ENCODE data around the gene MYO1D.

DNA sequence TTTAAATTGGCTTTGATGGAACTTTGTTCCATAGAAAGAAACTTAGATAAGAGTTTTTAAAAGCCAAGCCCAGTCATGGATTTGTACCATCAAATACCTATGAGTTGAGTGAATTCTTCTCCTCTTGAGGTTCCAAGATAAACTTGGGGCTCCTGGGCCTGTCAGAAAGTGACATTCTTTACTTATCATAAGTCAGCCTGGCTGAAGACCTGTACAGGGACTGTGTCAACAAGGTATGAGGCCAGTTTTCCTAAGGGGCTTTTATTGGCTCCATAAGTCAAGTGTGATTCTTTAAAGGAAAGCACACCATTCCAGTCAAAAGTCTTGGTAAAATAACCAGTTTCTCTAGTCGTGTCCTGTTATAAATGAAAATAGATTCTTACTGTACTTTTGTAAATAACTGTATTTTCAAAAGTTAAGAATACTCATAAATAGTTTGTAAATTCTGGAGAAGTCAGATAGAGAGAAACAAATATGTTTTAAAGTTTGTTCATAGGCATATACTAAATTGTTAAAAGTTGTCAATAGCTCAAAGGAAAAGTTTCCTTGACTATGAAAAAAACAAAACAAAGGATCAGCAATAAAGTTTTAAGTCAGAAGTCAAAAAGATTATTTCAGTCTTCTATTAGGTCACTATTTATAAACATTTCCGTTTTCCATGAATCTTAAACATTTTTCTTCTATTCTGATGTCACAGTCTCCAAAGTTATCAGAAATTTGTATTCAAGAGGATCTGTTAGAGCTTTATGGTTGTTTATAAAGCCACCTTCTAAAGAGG lies 22.5 kb upstream of the MYO1D start:
- no peak for TF ChIP-seq POLR2A (IDR thresholded peaks at IDR 0.05)
- TF ChIP-seq, protein P1, sequence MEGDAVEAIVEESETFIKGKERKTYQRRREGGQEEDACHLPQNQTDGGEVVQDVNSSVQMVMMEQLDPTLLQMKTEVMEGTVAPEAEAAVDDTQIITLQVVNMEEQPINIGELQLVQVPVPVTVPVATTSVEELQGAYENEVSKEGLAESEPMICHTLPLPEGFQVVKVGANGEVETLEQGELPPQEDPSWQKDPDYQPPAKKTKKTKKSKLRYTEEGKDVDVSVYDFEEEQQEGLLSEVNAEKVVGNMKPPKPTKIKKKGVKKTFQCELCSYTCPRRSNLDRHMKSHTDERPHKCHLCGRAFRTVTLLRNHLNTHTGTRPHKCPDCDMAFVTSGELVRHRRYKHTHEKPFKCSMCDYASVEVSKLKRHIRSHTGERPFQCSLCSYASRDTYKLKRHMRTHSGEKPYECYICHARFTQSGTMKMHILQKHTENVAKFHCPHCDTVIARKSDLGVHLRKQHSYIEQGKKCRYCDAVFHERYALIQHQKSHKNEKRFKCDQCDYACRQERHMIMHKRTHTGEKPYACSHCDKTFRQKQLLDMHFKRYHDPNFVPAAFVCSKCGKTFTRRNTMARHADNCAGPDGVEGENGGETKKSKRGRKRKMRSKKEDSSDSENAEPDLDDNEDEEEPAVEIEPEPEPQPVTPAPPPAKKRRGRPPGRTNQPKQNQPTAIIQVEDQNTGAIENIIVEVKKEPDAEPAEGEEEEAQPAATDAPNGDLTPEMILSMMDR (IDR thresholded peaks at IDR 0.05), result no peak

All from suprapubic skin (tissue), 3 donors.